NCI-H510A treated with DMSO at 0.1 percent for 48 hours (cell line): ENCODE measurements around the gene IPP.
"Not testable (repeated sequence)": the region's sequence is repeated elsewhere in the genome, so short reads cannot be mapped to it uniquely, and the experiment has no call there.

Experiments
- DNase-seq: peaks from one replicate; lab custom pipeline; 2025; lab: John Stamatoyannopoulos, UW

Gene IPP

GRCh38 chr1:45684402-45684801 lies 66.1 kb downstream of the IPP start:
- DNase-seq = no peak

GRCh38 chr1:45682942-45683341 lies 67.5 kb downstream of the IPP start:
- DNase-seq = no peak

- DNase-seq = no peak
Measured at GRCh38 chr1:45679123-45679522, 71.3 kb downstream of the IPP start.

- DNase-seq = no peak
Measured at GRCh38 chr1:45678489-45678888, 72.0 kb downstream of the IPP start.

GRCh38 chr1:45677751-45678245 lies 72.7 kb downstream of the IPP start:
- no peak for DNase-seq

GRCh38 chr1:45676553-45676952 lies 73.9 kb downstream of the IPP start:
- not testable (repeated sequence) for DNase-seq

GRCh38 chr1:45674478-45674877 lies 76.0 kb downstream of the IPP start:
- no peak for DNase-seq

- DNase-seq = no peak
Measured at GRCh38 chr1:45673956-45674355, 76.5 kb downstream of the IPP start.

GRCh38 chr1:45669859-45670655 lies 80.4 kb downstream of the IPP start:
- DNase-seq = no peak

GRCh38 chr1:45669379-45669778 lies 81.1 kb downstream of the IPP start:
- DNase-seq = no peak

- DNase-seq = no peak
Measured at GRCh38 chr1:45668526-45668925, 81.9 kb downstream of the IPP start.

GRCh38 chr1:45667321-45668111 lies 82.9 kb downstream of the IPP start:
- no peak for DNase-seq

- no peak for DNase-seq
Measured at GRCh38 chr1:45666836-45667235, 83.6 kb downstream of the IPP start.

GRCh38 chr1:45660336-45660735 lies 90.1 kb downstream of the IPP start:
- no peak for DNase-seq

- no peak for DNase-seq
Measured at GRCh38 chr1:45659222-45659621, 91.2 kb downstream of the IPP start.

GRCh38 chr1:45658171-45658570 lies 92.3 kb downstream of the IPP start:
- no peak for DNase-seq

- DNase-seq = no peak
Measured at GRCh38 chr1:45656573-45657226, 93.8 kb downstream of the IPP start.

GRCh38 chr1:45654540-45655280 lies 95.7 kb downstream of the IPP start:
- no peak for DNase-seq
